Fibroblast of skin of right biceps (primary cell): ENCODE results near the gene STAU1.
"Not testable (repeated sequence)": the region's sequence is repeated elsewhere in the genome, so short reads cannot be mapped to it uniquely, and the experiment has no call there.

Source experiments
- DNase-seq: peaks from one replicate; pipeline ENCODE4 v3.0.0-alpha.2; 2013

Gene STAU1

DNA sequence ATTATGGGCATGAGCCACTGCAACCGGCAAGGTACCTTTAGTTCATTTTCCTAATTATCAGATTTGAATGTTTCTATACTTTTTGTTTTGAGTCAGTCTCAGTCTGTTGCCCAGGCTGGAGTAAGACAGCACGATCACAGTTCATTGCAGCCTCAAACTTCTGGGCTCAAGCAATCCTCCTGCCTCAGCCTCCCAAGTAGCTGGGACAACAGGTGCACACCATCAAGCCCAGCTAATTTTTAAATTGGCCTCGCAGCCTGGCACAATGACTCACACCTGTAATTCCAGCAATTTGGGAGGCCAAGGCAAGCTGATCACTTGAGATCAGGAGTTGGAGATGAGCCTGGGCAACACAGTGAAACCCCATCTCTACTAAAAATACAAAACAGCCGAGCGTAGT, 24.4 kb downstream of the STAU1 start:
- DNase-seq = no peak

GRCh38 chr20:49161428-49162152, 26.5 kb downstream of the STAU1 start:
- DNase-seq = no peak

DNA sequence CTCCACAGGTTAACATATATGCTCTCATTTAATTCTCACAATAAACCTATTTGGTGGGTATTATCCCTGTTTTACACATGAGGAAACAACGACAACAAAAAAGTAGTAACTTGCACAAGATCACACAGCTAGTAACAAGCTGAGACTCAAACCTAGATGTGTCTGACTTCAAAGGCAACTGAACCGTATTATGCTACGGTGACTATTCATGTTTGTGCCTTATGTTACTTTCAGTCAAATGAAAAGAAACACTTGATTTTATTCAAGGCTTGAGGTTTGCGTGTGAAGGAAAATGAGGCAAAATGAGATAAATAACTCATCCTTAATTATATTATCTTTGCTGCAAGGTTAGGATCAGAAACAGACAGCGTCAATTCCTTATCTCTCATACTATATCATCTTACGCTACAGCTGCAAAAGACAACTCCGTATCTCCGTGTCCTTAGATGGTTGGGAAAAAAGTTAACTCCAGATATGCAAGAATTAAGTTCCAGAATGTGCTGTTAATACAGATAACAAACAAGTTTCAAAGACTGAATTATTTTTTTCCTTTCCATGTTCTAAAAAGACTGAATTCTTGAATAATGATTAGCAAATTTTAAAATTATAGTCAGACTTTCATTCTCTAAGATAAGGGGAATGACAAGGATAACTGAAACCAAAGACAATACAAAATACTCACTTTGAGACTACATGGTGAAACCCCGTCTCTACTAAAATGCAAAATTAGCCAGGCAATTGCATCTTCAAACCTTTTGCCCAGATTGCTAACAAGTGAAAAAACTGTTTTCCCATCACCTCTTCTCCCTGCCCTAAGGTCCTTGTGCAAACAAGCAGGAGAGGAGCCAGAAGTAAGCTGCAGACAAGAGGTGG, 27.8 kb downstream of the STAU1 start:
- no peak for DNase-seq

GRCh38 chr20:49157146-49157545, 31.0 kb downstream of the STAU1 start:
- DNase-seq = no peak

- DNase-seq = no peak
These were observed 31.7 kb downstream of the STAU1 start for GRCh38 chr20:49156481-49156880.

GRCh38 chr20:49151436-49151835, 36.7 kb downstream of the STAU1 start:
- no peak for DNase-seq

- no peak for DNase-seq
These were observed 38.7 kb downstream of the STAU1 start for GRCh38 chr20:49149281-49150045.

DNA sequence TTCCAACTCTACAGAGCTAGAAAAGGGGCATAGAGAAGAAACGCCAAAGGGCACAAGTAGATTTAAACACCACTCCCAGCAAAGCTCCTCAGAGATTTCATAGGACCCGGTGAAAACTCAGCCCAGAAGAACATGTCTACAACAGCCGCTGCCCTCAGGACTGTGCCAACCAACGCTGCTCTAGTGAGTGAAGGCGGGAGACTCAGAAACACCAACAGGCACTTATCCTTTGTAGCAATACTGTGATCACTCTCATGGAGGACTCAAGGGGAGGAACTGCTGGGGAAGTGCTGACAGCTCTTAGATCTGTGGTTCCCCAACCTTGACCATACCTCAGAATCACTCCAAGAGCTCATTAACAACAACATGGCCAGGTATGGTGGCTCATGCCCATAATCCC, 39.5 kb downstream of the STAU1 start:
- DNase-seq = no peak

DNA sequence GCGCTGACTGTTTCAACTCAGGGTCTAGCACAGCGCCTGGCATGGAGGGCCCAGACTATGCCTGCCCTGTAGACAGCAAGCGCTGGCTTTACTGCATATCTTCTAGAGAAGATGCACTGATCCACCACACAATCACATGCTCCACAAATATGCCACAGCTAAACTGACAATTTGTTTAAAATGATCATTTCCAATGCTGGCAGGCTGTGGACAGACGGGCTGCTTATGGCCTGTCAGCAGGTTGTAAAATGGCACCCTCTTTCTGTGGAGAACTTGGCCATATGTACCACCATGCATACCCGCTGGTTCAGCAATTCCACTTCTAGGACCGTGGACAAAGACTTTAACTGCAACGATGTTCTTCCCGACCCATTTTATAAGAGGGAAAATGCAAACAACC, 40.8 kb downstream of the STAU1 start:
- no peak for DNase-seq

DNA sequence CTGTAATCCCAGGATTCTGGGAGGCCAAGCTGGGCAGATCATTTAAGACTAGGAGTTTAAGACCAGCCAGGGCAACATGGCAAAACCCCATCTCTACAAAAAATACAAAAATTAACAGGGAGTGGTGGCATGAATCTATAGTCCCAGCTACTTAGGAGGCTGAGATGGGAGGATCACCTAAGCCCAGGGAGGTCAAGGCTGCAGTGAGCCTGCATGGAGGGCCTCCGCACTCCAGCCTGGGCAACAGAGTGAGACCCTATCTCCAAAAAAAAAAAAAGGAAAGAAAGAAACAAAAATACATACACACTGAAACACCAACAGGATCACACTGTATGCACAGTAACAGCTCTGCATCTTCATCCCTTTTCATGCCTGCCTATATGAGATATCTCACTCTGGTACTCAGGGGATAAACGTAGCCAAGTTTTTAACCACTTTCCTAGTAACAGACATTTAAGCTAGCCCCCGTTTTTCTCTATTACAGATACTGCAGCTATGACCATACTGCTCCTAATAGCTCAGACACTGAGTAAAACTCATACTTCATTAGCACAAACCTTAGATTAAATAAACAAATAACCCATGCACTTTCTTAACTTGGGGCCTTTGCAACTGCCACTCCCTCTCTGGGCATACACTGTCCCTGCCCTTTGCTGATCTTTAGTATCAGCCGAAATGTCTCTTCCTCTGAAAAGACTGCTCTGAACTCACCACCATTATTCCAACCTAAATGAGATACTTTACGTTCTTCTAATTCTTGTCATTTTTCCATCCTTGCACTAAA, 41.5 kb downstream of the STAU1 start:
- DNase-seq = no peak

- DNase-seq = no peak
These were observed 47.3 kb downstream of the STAU1 start for GRCh38 chr20:49140834-49141233.

GRCh38 chr20:49140411-49140810, 47.7 kb downstream of the STAU1 start:
- DNase-seq = no peak

- DNase-seq = no peak
These were observed 49.7 kb downstream of the STAU1 start for GRCh38 chr20:49138431-49138830.

GRCh38 chr20:49136817-49137571, 51.1 kb downstream of the STAU1 start:
- DNase-seq = no peak

GRCh38 chr20:49134797-49135196, 53.3 kb downstream of the STAU1 start:
- not testable (repeated sequence) for DNase-seq

GRCh38 chr20:49133571-49133970, 54.6 kb downstream of the STAU1 start:
- DNase-seq = no peak

DNA sequence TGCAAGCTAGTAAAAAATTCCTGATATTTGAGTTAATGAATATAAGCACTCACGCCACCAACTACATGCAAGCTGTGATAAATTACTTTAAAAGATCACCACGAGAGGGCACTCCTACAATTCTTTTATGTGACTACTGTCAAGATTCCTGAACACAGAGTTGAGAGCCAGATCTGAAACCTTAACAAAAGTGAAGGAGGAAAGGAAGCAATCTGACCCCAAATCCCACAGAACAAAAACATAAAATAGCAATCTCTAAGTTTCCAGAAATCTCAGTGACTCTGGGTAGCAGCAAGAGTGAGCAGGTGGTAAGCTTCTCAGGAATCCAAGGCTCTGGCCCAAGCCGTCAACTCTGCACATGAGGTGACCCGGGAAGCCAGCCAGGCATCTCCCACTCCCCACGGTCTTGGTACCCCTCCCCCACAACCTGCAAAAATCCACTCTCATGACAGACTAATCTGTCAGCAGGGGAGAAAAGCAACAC, 55.1 kb downstream of the STAU1 start:
- peak; percentile 67 for DNase-seq

DNA sequence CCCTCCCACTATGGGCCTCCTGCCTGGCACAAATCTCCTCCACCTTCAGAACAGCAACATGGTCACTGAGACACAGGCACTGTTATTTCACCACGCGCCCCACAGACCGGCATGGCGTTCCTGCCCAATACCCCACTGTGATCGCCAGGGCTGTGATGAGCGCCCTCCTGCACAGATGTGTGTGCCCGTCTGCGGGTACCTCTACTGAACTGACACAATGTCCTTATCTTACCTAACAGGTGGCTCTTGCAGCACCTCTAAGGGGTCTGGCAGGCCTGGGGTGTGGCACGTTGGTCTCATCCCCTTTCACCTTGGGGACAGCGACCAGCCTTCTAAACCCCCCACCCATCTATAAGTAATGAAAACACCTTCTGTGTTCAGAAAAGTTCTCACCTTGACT, 64.2 kb downstream of the STAU1 start:
- DNase-seq = no peak

DNA sequence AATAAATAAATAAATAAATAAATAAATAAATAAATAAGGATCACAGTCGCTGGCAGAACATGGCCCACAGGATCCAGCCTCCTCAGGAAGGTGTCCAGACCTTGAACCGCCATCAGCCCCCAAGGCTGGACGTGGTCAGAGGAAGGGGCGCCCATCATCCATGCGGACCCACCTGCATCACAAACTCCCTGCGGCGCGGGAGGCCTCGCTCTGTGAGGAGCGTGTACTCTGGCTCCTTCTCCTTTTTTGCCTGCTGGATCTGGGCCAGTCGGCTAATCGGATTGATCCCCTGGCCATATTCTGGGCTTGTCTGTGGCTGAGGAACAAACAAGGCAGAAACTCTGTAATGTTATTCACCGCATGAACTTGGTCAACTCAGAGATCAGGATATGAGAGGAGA, 65.2 kb downstream of the STAU1 start:
- no peak for DNase-seq

GRCh38 chr20:49119988-49120387, 68.1 kb downstream of the STAU1 start:
- DNase-seq = no peak

GRCh38 chr20:49118307-49118706, 69.8 kb downstream of the STAU1 start:
- no peak for DNase-seq

DNA sequence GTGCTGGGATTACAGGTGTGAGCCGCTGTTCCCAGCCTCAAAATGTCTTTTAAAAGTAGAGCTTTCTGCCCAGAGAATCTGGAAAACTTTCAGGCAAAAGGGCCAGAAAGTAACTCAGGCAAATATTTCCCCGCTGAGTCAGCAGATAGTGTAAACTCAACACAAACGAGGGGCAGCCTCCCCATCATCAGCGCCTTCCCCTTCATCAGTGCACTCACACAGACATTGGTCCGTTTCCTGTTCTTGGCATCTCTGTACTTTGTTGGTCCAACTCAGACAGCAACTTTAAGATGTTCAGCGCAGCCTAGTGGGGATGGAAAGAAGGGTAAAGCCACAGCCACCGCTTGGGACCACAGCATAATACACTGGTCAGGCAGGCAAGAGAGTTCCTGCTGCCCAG, 72.6 kb downstream of the STAU1 start:
- peak; percentile 36 for DNase-seq
